ENCODE results near the gene TNFSF8.

DNA sequence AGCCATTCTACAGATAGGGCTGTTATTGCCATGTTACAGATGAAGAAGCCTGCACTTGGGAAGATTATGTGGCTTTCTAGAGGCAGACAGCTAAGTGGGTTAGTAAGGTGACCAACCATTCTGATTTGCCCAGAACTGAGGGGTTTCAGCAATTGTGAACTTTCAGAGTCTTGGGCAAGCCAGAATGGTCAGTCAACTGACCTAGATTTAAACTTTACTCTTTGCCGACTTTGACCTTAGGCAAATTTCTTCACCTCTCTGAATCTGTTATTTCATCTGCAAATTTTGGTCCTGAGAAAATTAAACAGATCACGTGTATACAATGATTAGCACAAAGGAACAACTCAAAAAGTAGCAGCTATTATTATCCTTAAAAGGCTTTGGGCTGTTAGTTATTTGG is 20.4 kb upstream of the TNFSF8 start:
- TF ChIP-seq, protein P1, sequence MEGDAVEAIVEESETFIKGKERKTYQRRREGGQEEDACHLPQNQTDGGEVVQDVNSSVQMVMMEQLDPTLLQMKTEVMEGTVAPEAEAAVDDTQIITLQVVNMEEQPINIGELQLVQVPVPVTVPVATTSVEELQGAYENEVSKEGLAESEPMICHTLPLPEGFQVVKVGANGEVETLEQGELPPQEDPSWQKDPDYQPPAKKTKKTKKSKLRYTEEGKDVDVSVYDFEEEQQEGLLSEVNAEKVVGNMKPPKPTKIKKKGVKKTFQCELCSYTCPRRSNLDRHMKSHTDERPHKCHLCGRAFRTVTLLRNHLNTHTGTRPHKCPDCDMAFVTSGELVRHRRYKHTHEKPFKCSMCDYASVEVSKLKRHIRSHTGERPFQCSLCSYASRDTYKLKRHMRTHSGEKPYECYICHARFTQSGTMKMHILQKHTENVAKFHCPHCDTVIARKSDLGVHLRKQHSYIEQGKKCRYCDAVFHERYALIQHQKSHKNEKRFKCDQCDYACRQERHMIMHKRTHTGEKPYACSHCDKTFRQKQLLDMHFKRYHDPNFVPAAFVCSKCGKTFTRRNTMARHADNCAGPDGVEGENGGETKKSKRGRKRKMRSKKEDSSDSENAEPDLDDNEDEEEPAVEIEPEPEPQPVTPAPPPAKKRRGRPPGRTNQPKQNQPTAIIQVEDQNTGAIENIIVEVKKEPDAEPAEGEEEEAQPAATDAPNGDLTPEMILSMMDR (IDR thresholded peaks at IDR 0.05), result no peak
- no peak for TF ChIP-seq POLR2A (IDR thresholded peaks at IDR 0.05)
